IMR-90 (cell line): ENCODE measurements around the gene CLCA2. TPM values are rescaled to one million over a fixed set of nuclear protein-coding genes. Genes with fewer than 3 reads are reported as not detected.
A peak's percentile ranks its signal among the peaks of the same experiment; 100 is the strongest.

Experiments used
- ATAC-seq: fragments of 200-7000 bp; cut with Tn5 transposase; 2 replicates; pipeline ENCODE4 v1.9.1; 2020; ENCODE audit warnings: low read depth, mild to moderate bottlenecking, moderate library complexity
- BruUV-seq: library from RNA; stranded (reverse); fragments of 400-500 nt; replicated peaks from 2 replicates; lab custom pipeline; 2021; lab: Mats Ljungman, UMichigan
- CTCF ChIA-PET: fragments of 300-600 bp; formaldehyde crosslinking; extraction: SDS; loops from one replicate; lab custom pipeline; 2021; ENCODE audit warnings: antibody characterized with exemption; lab: Yijun Ruan, JAX
- POLR2A ChIA-PET: fragments of 300-600 bp; sonication (Branson Sonifier 250); formaldehyde crosslinking; loops from one replicate; lab custom pipeline; 2022; ENCODE audit warnings: antibody characterized with exemption; ENCODE audit not compliant: unreplicated experiment; lab: Charles Lee
- DNase-seq: peaks from one replicate; pipeline ENCODE4 v3.0.0; 2013
- H2AFZ ChIP-seq: replicated peaks from 2 replicates; pipeline ENCODE3; 2013; ENCODE audit warnings: low read length, mild to moderate bottlenecking; ENCODE audit not compliant: poor library complexity
- H2AK5ac ChIP-seq: 2 replicates; pipeline ENCODE4 v1.6.1; 2013; ENCODE audit warnings: low read depth, low read length, inconsistent platforms
- H2AK9ac ChIP-seq: replicated peaks from 2 replicates; pipeline ENCODE3; 2013; ENCODE audit warnings: mild to moderate bottlenecking, low read depth, low read length, moderate library complexity; ENCODE audit not compliant: poor library complexity
- H2BK120ac ChIP-seq: 2 replicates; pipeline ENCODE4 v1.6.1; 2013; ENCODE audit warnings: low read depth, low read length, inconsistent platforms
- H2BK15ac ChIP-seq: 3 replicates; pipeline ENCODE4 v1.6.1; 2013; ENCODE audit warnings: low read depth, low read length, inconsistent platforms
- H2BK20ac ChIP-seq: 2 replicates; pipeline ENCODE4 v1.6.1; 2013; ENCODE audit warnings: low read depth, mild to moderate bottlenecking, inconsistent platforms, low read length, moderate library complexity
- H2BK5ac ChIP-seq: 2 replicates; pipeline ENCODE4 v1.6.1; 2013; ENCODE audit warnings: mild to moderate bottlenecking, low read depth, low read length, inconsistent platforms; ENCODE audit not compliant: poor library complexity, severe bottlenecking
- H3K14ac ChIP-seq: replicated peaks from 2 replicates; pipeline ENCODE4 v1.6.1; 2013; ENCODE audit warnings: low read depth, low read length, inconsistent platforms
- H3K18ac ChIP-seq: 2 replicates; pipeline ENCODE4 v1.6.1; 2013; ENCODE audit warnings: low read depth, low read length, control low read depth
- H3K23ac ChIP-seq: 2 replicates; pipeline ENCODE4 v1.6.1; 2013; ENCODE audit warnings: low read depth, low read length, inconsistent platforms
- H3K27ac ChIP-seq: 2 replicates; pipeline ENCODE4 v1.5.1; 2013; ENCODE audit warnings: mild to moderate bottlenecking, control low read depth, low read length; ENCODE audit not compliant: insufficient read depth
- H3K27me3 ChIP-seq: 2 replicates; pipeline ENCODE4 v1.6.1; 2013; ENCODE audit warnings: low read length; ENCODE audit not compliant: control insufficient read depth, insufficient read depth
- H3K36me3 ChIP-seq: 2 replicates; pipeline ENCODE4 v1.6.1; 2013; ENCODE audit warnings: low read length, mixed read lengths; ENCODE audit not compliant: control insufficient read depth, insufficient read depth
- H3K4ac ChIP-seq: 2 replicates; pipeline ENCODE4 v1.6.1; 2013; ENCODE audit warnings: low read depth, low read length, inconsistent platforms
- H3K4me1 ChIP-seq: 2 replicates; pipeline ENCODE4 v1.6.1; 2013; ENCODE audit warnings: low read length, mixed read lengths; ENCODE audit not compliant: control insufficient read depth, insufficient read depth
- H3K4me2 ChIP-seq: 2 replicates; pipeline ENCODE4 v1.6.1; 2013; ENCODE audit warnings: low read depth, mild to moderate bottlenecking, control low read depth, low read length, moderate library complexity
- H3K4me3 ChIP-seq: 2 replicates; pipeline ENCODE4 v1.5.1; 2013; ENCODE audit warnings: low read depth, mild to moderate bottlenecking, control low read depth, low read length, moderate library complexity; ENCODE audit not compliant: insufficient read depth
- H3K56ac ChIP-seq: 2 replicates; pipeline ENCODE4 v1.6.1; 2013; ENCODE audit warnings: low read length, inconsistent platforms; ENCODE audit not compliant: insufficient read depth; ENCODE audit errors: extremely low read depth
- H3K79me1 ChIP-seq, 2 experiments: 2 replicates each; pipeline ENCODE4 v1.6.1; 2013; ENCODE audit warnings: low read length in 2 of 2, inconsistent platforms in 1 of 2, low read depth in 1 of 2
- H3K9ac ChIP-seq: 2 replicates; pipeline ENCODE4 v1.6.1; 2013; ENCODE audit warnings: low read depth, low read length, control low read depth
- H3K9me1 ChIP-seq: 2 replicates; pipeline ENCODE4 v1.6.1; 2013; ENCODE audit warnings: low read length, inconsistent platforms; ENCODE audit not compliant: insufficient read depth
- H3K9me3 ChIP-seq: 2 replicates; pipeline ENCODE4 v1.6.1; 2013; ENCODE audit warnings: low read length; ENCODE audit not compliant: control insufficient read depth, insufficient read depth
- H4K20me1 ChIP-seq: 2 replicates; pipeline ENCODE4 v1.6.1; 2013; ENCODE audit warnings: low read length, inconsistent platforms; ENCODE audit not compliant: insufficient read depth
- H4K5ac ChIP-seq: 2 replicates; pipeline ENCODE4 v1.6.1; 2013; ENCODE audit warnings: mild to moderate bottlenecking, low read depth, low read length, control low read depth
- H4K8ac ChIP-seq, 2 experiments: 2 replicates each; pipeline ENCODE4 v1.6.1; 2013; ENCODE audit warnings: low read depth in 2 of 2, low read length in 2 of 2, control low read depth in 1 of 2, inconsistent platforms in 1 of 2
- H4K91ac ChIP-seq: 2 replicates; pipeline ENCODE4 v1.6.1; 2013; ENCODE audit warnings: low read depth, low read length, inconsistent platforms; ENCODE audit not compliant: insufficient read depth
- RAD21 ChIP-seq: IDR thresholded peaks from 2 replicates; pipeline ENCODE4 v1.6.1; 2012; ENCODE audit warnings: low read length, improper control_type of control experiment
- USF2 ChIP-seq: fragments of 150-350 bp; IDR thresholded peaks from 2 replicates; pipeline ENCODE4 v1.6.1; 2017; ENCODE audit warnings: mild to moderate bottlenecking, antibody characterized with exemption, low read length, low read depth
- WGBS, 2 experiments: methylation state at CpG; one replicate each; pipeline versions ENCODE4 v1.1.5 to v1.1.7; 2013; ENCODE audit warnings: missing lambda C conversion rate in 2 of 2; ENCODE audit not compliant: insufficient read length in 1 of 2; ENCODE audit errors: extremely low coverage in 2 of 2; 5-methylcytosine and 5-hydroxymethylcytosine counted together
- dilution Hi-C: fragments of 300-500 bp; cut with HindIII; formaldehyde crosslinking; loops from one replicate; pipeline ENCODE4 v1.14.3; 2018; ENCODE audit warnings: low sequenced_read_pairs; ENCODE audit not compliant: unreplicated experiment
- in situ Hi-C: fragments of 300-500 bp; cut with MboI; formaldehyde crosslinking; loops from 3 replicates; pipeline ENCODE4 v1.14.3; 2019; ENCODE audit warnings: low sequenced_read_pairs, inconsistent platforms, mixed read lengths
- intact Hi-C: fragments of 100-400 bp; cut with micrococcal nuclease; formaldehyde crosslinking; loops from 2 replicates; pipeline ENCODE4 v1.10.0; 2022
- polyA plus RNA-seq, 3 experiments: library from polyadenylated mRNA; depleted of rRNA; stranded (reverse); fragments of >200 nt; gene quantifications; 2 replicates each; pipeline ENCODE4 v1.2.3, GENCODE V29; 2012; ENCODE audit warnings: low replicate concordance in 1 of 3
- total RNA-seq: library from RNA; depleted of rRNA; stranded (reverse); fragments of >200 nt; gene quantifications from 2 replicates; pipeline ENCODE4 v1.2.3, GENCODE V29; 2012

The CLCA2 gene
- total and polyA plus RNA-seq, 2 of the 4 experiments (the other 2 are of a cell fraction): 0.09 to 0.18 TPM

- H3K27me3 ChIP-seq: peaks cover 13% of the 10 kb centered on the region
- no peak overlapping the region for H2BK20ac ChIP-seq
- no TSS peak for BruUV-seq
- H3K23ac ChIP-seq: no peak overlapping the region
- no peak overlapping the region for H3K4ac ChIP-seq
- no peak overlapping the region for H2AK5ac ChIP-seq
- ATAC-seq: peak; percentile 35; the same call in 1 of the 2 replicates
- H4K5ac ChIP-seq: no peak overlapping the region
- WGBS, 2 experiments: no CpG with 5 or more reads among the region's 6 CpGs
- dilution Hi-C loops: no loop called here
- no peak for DNase-seq
- 0 out of 2 replicates have a peak, but pooled peaks have one; percentile 26 for TF ChIP-seq USF2
- TF ChIP-seq RAD21: no peak
- no peaks in the 10 kb centered on the region for H4K20me1 ChIP-seq
- no peak overlapping the region for H3K56ac ChIP-seq
- no peak overlapping the region for H3K4me2 ChIP-seq
- H3K36me3 ChIP-seq: no peaks in the 10 kb centered on the region
- H3K4me3 ChIP-seq: no peak overlapping the region
- H3K27ac ChIP-seq: no peak overlapping the region
- H3K18ac ChIP-seq: no peak overlapping the region
- no peaks in the 10 kb centered on the region for H3K4me1 ChIP-seq
- no peak overlapping the region for H2BK120ac ChIP-seq
- H2AK9ac ChIP-seq: no peak overlapping the region
- no peak overlapping the region for H4K91ac ChIP-seq
- H2BK15ac ChIP-seq: no peak overlapping the region
- intact Hi-C loops: no loop called here
- no peak overlapping the region for H2BK5ac ChIP-seq
- H4K8ac ChIP-seq: no peak overlapping the region
- ChIA-PET CTCF (no interaction called here), POLR2A (no interaction called here)
- no peaks in the 10 kb centered on the region for H3K9me3 ChIP-seq
- no peaks in the 10 kb centered on the region for H3K79me1 ChIP-seq
- H3K9me1 ChIP-seq: no peaks in the 10 kb centered on the region
- peak overlapping the region; percentile 32 for H2AFZ ChIP-seq
- no peak overlapping the region for H3K9ac ChIP-seq
- in situ Hi-C loops: no loop called here
- H3K14ac ChIP-seq: no peak overlapping the region
Observed at GRCh38 chr1:86409416-86410021, 14.5 kb upstream of the CLCA2 start.
